PC-3 (cell line): Measurements from ENCODE around the gene AEBP1. TPM values are rescaled to one million over a fixed set of nuclear protein-coding genes. Genes with fewer than 3 reads are reported as not detected.

Source experiments
- ATAC-seq: fragments of 200-7000 bp; cut with Tn5 transposase; 2 replicates; pipeline ENCODE4 v1.9.1; 2020; ENCODE audit warnings: mild to moderate bottlenecking, moderate library complexity
- BruUV-seq: library from RNA; stranded (reverse); fragments of 400-500 nt; replicated peaks from 2 replicates; lab custom pipeline; 2021; lab: Mats Ljungman, UMichigan
- CTCF ChIA-PET: fragments of 300-600 bp; sonication (Branson Sonifier 250); formaldehyde crosslinking; loops from one replicate; lab custom pipeline; 2022; ENCODE audit warnings: antibody characterized with exemption; lab: Charles Lee
- POLR2A ChIA-PET: fragments of 300-600 bp; sonication (Branson Sonifier 250); formaldehyde crosslinking; loops from one replicate; lab custom pipeline; 2022; ENCODE audit warnings: antibody characterized with exemption; ENCODE audit not compliant: unreplicated experiment; lab: Charles Lee
- DNase-seq: peaks from one replicate; pipeline ENCODE4 v3.0.0-alpha.2; 2015
- H2AFZ ChIP-seq: fragments of 300-600 bp; sonication (generic); 2 replicates; pipeline ENCODE4 v1.6.0; 2016; ENCODE audit warnings: antibody characterized with exemption, low read length
- H3F3A ChIP-seq: fragments of 300-600 bp; sonication (generic); one replicate; pipeline ENCODE4 v1.6.0; 2017; ENCODE audit warnings: antibody characterized with exemption, low read length, control low read depth, mild to moderate bottlenecking; ENCODE audit not compliant: unreplicated experiment
- H3K27ac ChIP-seq: fragments of 300-600 bp; sonication (generic); 2 replicates; pipeline ENCODE4 v1.5.1; 2016; ENCODE audit warnings: mild to moderate bottlenecking, low read length
- H3K27me3 ChIP-seq: fragments of 300-600 bp; sonication (generic); 2 replicates; pipeline ENCODE4 v1.6.1; 2016; ENCODE audit warnings: low read length, mixed read lengths
- H3K36me3 ChIP-seq: fragments of 300-600 bp; sonication (generic); 2 replicates; pipeline ENCODE4 v1.6.1; 2016; ENCODE audit warnings: low read depth, mixed run types, low read length, mixed read lengths
- H3K4me1 ChIP-seq: fragments of 300-600 bp; sonication (generic); 2 replicates; pipeline ENCODE4 v1.5.1; 2016; ENCODE audit warnings: low read length; ENCODE audit not compliant: insufficient read depth
- H3K4me2 ChIP-seq: fragments of 300-600 bp; sonication (generic); 2 replicates; pipeline ENCODE4 v1.6.0; 2016; ENCODE audit warnings: low read length
- H3K4me3 ChIP-seq: fragments of 300-600 bp; sonication (generic); 2 replicates; pipeline ENCODE4 v1.5.1; 2016; ENCODE audit warnings: mild to moderate bottlenecking, low read length, mixed read lengths
- H3K79me2 ChIP-seq: fragments of 300-600 bp; sonication (generic); 2 replicates; pipeline ENCODE4 v1.6.1; 2017; ENCODE audit warnings: low read length, mixed read lengths
- H3K9ac ChIP-seq: fragments of 300-600 bp; sonication (generic); 2 replicates; pipeline ENCODE4 v1.6.0; 2016; ENCODE audit warnings: mild to moderate bottlenecking, low read length
- H3K9me2 ChIP-seq: fragments of 300-600 bp; sonication (generic); replicated peaks from 2 replicates; pipeline ENCODE4 v1.6.1; 2016; ENCODE audit warnings: mixed run types, low read length, mixed read lengths
- H3K9me3 ChIP-seq: fragments of 300-600 bp; sonication (generic); 2 replicates; pipeline ENCODE4 v1.6.1; 2016; ENCODE audit warnings: low read length, mixed read lengths
- H4K20me1 ChIP-seq: fragments of 300-600 bp; sonication (generic); 2 replicates; pipeline ENCODE4 v1.6.1; 2016; ENCODE audit warnings: low read length, mixed read lengths
- CTCF ChIP-seq: fragments of 300-600 bp; sonication (generic); conservative IDR thresholded peaks from 2 replicates; pipeline ENCODE4 v1.5.1; 2017; ENCODE audit warnings: antibody characterized with exemption, low read depth, mild to moderate bottlenecking, low read length
- EZH2 ChIP-seq: fragments of 300-600 bp; sonication (generic); IDR thresholded peaks from one replicate; pipeline ENCODE4 v1.6.1; 2017; ENCODE audit warnings: antibody characterized with exemption, mild to moderate bottlenecking, low read length; ENCODE audit not compliant: unreplicated experiment
- EZH2phosphoT487 ChIP-seq: fragments of 300-600 bp; sonication (generic); IDR thresholded peaks from 2 replicates; pipeline ENCODE4 v1.6.1; 2018; ENCODE audit warnings: mild to moderate bottlenecking, antibody characterized with exemption, low read length, borderline replicate concordance
- intact Hi-C: fragments of 100-400 bp; cut with micrococcal nuclease; formaldehyde crosslinking; loops from 2 replicates; pipeline ENCODE4 v1.9.0; 2023
- total RNA-seq: library from RNA; depleted of rRNA; stranded (reverse); fragments of >200 nt; gene quantifications from 2 replicates; pipeline ENCODE4 v1.2.3, GENCODE V29; 2014

Gene AEBP1
- total RNA-seq, 1 experiment from 2014 or later, result not detected

GRCh38 chr7:44082541-44083207 is 21.5 kb upstream of the AEBP1 start:
- Histone ChIP-seq H3K4me3 (peak overlapping the region; percentile 66), H3K4me1 (peaks cover 10% of the 10 kb centered on the region), H3K9me3 (no peaks in the 10 kb centered on the region), H3K36me3 (peaks cover 5% of the 10 kb centered on the region; the same call in 1 of the 2 replicates), H3K4me2 (peak overlapping the region; percentile 74), H2AFZ (peak overlapping the region; percentile 82), H3K27ac (peak overlapping the region; percentile 21; the same call in 1 of the 2 replicates), H3F3A (no peaks in the 10 kb centered on the region), H4K20me1 (no peaks in the 10 kb centered on the region), H3K79me2 (peaks cover 17% of the 10 kb centered on the region), H3K9ac (peak overlapping the region; percentile 79), H3K27me3 (no peaks in the 10 kb centered on the region), H3K9me2 (no peaks in the 10 kb centered on the region)
- intact Hi-C loops, result loop anchor here (2.0 kb wide), 1 partner anchor 40 kb away; the partner anchor contains the start of gene POLD2
- ATAC-seq, result peak; percentile 98
- no TSS peak for BruUV-seq
- CTCF ChIA-PET, result no interaction called here
- POLR2A ChIA-PET, result no interaction called here
- TF ChIP-seq EZH2 (no peak), EZH2phosphoT487 (no peak), CTCF (no peak)
- peak; percentile 97 for DNase-seq

GRCh38 chr7:44083796-44084195 is 20.3 kb upstream of the AEBP1 start:
- Histone ChIP-seq H3K36me3 (peaks cover 2% of the 10 kb centered on the region; the same call in 1 of the 2 replicates), H3K9me3 (no peaks in the 10 kb centered on the region), H3K4me1 (peaks cover 21% of the 10 kb centered on the region), H2AFZ (no peak overlapping the region), H4K20me1 (no peaks in the 10 kb centered on the region), H3K4me3 (no peak overlapping the region), H3K27ac (no peak overlapping the region), H3K9me2 (no peaks in the 10 kb centered on the region), H3K4me2 (no peak overlapping the region), H3K79me2 (peaks cover 17% of the 10 kb centered on the region), H3K9ac (no peak overlapping the region), H3K27me3 (no peaks in the 10 kb centered on the region), H3F3A (no peaks in the 10 kb centered on the region)
- ATAC-seq (no peak), DNase-seq (no peak)
- ChIA-PET CTCF (interaction anchor here (0.6 kb wide), 1 partner anchor 25 kb away, joined by 4 read pairs; no protein-coding TSS in a partner anchor), POLR2A (no interaction called here)
- no TSS peak for BruUV-seq
- intact Hi-C loops, result loop anchor here (2.0 kb wide), 1 partner anchor 39 kb away; the partner anchor contains the start of gene POLD2
- TF ChIP-seq EZH2, result no peak
- no peak for TF ChIP-seq CTCF
- TF ChIP-seq EZH2phosphoT487, result no peak

- Histone ChIP-seq H3K4me2 (no peak overlapping the region), H3K9me3 (no peaks in the 10 kb centered on the region), H3K4me3 (no peak overlapping the region), H3F3A (no peaks in the 10 kb centered on the region), H3K9me2 (no peaks in the 10 kb centered on the region), H3K4me1 (peaks cover 28% of the 10 kb centered on the region), H4K20me1 (no peaks in the 10 kb centered on the region), H2AFZ (no peak overlapping the region), H3K27me3 (no peaks in the 10 kb centered on the region), H3K9ac (no peak overlapping the region), H3K27ac (no peak overlapping the region), H3K36me3 (no peaks in the 10 kb centered on the region), H3K79me2 (peaks cover 17% of the 10 kb centered on the region)
- ChIA-PET POLR2A (no interaction called here), CTCF (interaction anchor here (0.7 kb wide), 1 partner anchor 22 kb away, joined by 11 read pairs; no protein-coding TSS in a partner anchor)
- no peak for DNase-seq
- TF ChIP-seq CTCF (no peak), EZH2 (no peak), EZH2phosphoT487 (no peak)
- ATAC-seq, result no peak
- BruUV-seq, result no TSS peak
- intact Hi-C loops, result no loop called here
Observed at GRCh38 chr7:44084701-44085100, 19.4 kb upstream of the AEBP1 start.
